GM12878 (cell line): ENCODE measurements around the gene MAPK8IP1.

Source experiments
- CBX5 ChIP-seq: sonication (generic); IDR thresholded peaks from 2 replicates; pipeline ENCODE4 v1.6.1; 2016; ENCODE audit warnings: low read depth, moderate library complexity, mild to moderate bottlenecking, inconsistent platforms
- HDAC2 ChIP-seq: fragments of 200-600 bp; sonication (generic); IDR thresholded peaks from 2 replicates; pipeline ENCODE4 v1.6.1; 2017
- NFIC ChIP-seq: IDR thresholded peaks from 2 replicates; pipeline ENCODE4 v1.6.1; 2012; ENCODE audit warnings: low read depth, mild to moderate bottlenecking, inconsistent platforms, low read length, moderate library complexity
- POLR2A ChIP-seq: IDR thresholded peaks from 2 replicates; pipeline ENCODE4 v1.6.1; 2011; ENCODE audit warnings: low read depth, mild to moderate bottlenecking, low read length
- POLR2AphosphoS5 ChIP-seq: IDR thresholded peaks from 2 replicates; pipeline ENCODE4 v1.6.1; 2011; ENCODE audit warnings: mild to moderate bottlenecking, low read length, inconsistent platforms
- POU2F2 ChIP-seq: IDR thresholded peaks from 3 replicates; pipeline ENCODE4 v1.6.1; 2011; ENCODE audit warnings: low read depth, mild to moderate bottlenecking, low read length, borderline replicate concordance
- TF ChIP-seq, protein P1 (sequence below), 3 experiments: IDR thresholded peaks in 2 of 3; conservative IDR thresholded peaks in 1 of 3; 2 replicates each; pipeline ENCODE4 v1.5.1; 2011; ENCODE audit warnings: low read depth in 3 of 3, low read length in 3 of 3, mild to moderate bottlenecking in 3 of 3, control low read depth in 2 of 3, moderate library complexity in 2 of 3, inconsistent platforms in 1 of 3, mixed read lengths in 1 of 3; ENCODE audit not compliant: control insufficient read depth in 2 of 3, insufficient read depth in 1 of 3; ENCODE audit errors: extremely low read depth in 1 of 3

DNA sequence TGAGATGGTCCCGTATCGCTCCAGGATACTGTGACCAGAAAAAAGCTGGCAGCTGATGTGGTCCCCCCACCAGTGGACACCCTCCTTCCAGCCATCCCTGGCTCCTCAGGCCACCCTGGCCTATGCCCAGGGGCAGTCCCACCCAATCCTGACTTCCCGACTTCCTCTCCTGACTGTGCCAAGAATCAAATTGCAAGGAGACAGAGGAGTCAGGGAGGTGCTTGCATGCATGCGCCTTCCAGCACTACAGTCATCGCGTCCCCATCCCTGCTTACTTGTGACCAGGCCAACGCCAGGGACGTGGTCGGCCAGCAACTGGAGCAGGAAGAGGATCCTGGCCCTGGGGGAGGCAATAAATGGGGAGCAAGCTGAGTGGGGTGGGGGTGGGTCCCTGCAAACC is 25.2 kb downstream of the MAPK8IP1 start:
- TF ChIP-seq POLR2A (no peak; the same call in 1 of the 2 replicates), CBX5 (no peak), NFIC (no peak), HDAC2 (no peak), POU2F2 (no peak), POLR2AphosphoS5 (no peak)
- TF ChIP-seq, protein P1, sequence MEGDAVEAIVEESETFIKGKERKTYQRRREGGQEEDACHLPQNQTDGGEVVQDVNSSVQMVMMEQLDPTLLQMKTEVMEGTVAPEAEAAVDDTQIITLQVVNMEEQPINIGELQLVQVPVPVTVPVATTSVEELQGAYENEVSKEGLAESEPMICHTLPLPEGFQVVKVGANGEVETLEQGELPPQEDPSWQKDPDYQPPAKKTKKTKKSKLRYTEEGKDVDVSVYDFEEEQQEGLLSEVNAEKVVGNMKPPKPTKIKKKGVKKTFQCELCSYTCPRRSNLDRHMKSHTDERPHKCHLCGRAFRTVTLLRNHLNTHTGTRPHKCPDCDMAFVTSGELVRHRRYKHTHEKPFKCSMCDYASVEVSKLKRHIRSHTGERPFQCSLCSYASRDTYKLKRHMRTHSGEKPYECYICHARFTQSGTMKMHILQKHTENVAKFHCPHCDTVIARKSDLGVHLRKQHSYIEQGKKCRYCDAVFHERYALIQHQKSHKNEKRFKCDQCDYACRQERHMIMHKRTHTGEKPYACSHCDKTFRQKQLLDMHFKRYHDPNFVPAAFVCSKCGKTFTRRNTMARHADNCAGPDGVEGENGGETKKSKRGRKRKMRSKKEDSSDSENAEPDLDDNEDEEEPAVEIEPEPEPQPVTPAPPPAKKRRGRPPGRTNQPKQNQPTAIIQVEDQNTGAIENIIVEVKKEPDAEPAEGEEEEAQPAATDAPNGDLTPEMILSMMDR (IDR thresholded peaks at IDR 0.05 in 2 of 3, conservative IDR thresholded peaks at IDR 0.05 in 1 of 3; ENCODE audit: control insufficient read depth in 2 of 3, extremely low read depth in 1 of 3, insufficient read depth in 1 of 3, low read depth in 3 of 3, low read length in 3 of 3), result no peak
